Testis (tissue), 2 donors: Measurements from ENCODE around the gene MOB1A.

Experiments used
- CTCF ChIP-seq, 3 experiments: fragments of 450-650 bp in 2 of 3; fragments of 200-600 bp in 1 of 3; sonication (generic) in 1 of 3; IDR thresholded peaks; one replicate each; pipeline ENCODE4 v1.5.1; 2016 to 2019; ENCODE audit warnings: antibody characterized with exemption in 3 of 3, mild to moderate bottlenecking in 2 of 3, moderate library complexity in 1 of 3
- POLR2A ChIP-seq: fragments of 450-650 bp; IDR thresholded peaks from one replicate; pipeline ENCODE4 v1.6.1; 2017; ENCODE audit warnings: antibody characterized with exemption, mild to moderate bottlenecking, moderate library complexity

- TF ChIP-seq CTCF (IDR thresholded peaks at IDR 0.05) (no peak), POLR2A (no peak)
These were observed 45.5 kb upstream of the MOB1A start for GRCh38 chr2:74223941-74224770.
